ENCODE data around the gene NEDD4L. TPM values are rescaled to one million over a fixed set of nuclear protein-coding genes. Genes with fewer than 3 reads are reported as not detected.

Gene NEDD4L
- total and polyA plus RNA-seq, 2 experiments from 2014 or later, result 36.2 to 72.3 TPM

DNA sequence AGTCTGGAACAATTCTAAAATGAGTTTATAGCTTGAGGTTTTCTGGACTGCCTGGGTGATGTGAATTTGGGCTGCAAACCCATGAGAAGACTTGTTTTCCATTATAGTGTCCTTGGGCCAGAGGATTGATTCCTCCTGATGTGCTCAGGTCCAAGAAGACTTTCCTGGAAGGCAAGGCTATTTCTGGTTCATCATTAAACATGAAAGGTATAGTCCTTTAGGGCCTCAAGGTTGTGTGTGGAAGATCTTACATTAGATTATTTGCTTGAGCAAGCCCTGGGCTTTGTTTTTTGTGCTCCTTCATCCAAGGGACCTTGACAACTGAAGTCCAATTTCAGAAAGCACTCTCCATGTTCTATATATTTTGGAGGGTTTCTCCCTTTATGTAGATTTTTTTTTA is 26.8 kb upstream of the NEDD4L start (continued):
- TF ChIP-seq, protein P1, sequence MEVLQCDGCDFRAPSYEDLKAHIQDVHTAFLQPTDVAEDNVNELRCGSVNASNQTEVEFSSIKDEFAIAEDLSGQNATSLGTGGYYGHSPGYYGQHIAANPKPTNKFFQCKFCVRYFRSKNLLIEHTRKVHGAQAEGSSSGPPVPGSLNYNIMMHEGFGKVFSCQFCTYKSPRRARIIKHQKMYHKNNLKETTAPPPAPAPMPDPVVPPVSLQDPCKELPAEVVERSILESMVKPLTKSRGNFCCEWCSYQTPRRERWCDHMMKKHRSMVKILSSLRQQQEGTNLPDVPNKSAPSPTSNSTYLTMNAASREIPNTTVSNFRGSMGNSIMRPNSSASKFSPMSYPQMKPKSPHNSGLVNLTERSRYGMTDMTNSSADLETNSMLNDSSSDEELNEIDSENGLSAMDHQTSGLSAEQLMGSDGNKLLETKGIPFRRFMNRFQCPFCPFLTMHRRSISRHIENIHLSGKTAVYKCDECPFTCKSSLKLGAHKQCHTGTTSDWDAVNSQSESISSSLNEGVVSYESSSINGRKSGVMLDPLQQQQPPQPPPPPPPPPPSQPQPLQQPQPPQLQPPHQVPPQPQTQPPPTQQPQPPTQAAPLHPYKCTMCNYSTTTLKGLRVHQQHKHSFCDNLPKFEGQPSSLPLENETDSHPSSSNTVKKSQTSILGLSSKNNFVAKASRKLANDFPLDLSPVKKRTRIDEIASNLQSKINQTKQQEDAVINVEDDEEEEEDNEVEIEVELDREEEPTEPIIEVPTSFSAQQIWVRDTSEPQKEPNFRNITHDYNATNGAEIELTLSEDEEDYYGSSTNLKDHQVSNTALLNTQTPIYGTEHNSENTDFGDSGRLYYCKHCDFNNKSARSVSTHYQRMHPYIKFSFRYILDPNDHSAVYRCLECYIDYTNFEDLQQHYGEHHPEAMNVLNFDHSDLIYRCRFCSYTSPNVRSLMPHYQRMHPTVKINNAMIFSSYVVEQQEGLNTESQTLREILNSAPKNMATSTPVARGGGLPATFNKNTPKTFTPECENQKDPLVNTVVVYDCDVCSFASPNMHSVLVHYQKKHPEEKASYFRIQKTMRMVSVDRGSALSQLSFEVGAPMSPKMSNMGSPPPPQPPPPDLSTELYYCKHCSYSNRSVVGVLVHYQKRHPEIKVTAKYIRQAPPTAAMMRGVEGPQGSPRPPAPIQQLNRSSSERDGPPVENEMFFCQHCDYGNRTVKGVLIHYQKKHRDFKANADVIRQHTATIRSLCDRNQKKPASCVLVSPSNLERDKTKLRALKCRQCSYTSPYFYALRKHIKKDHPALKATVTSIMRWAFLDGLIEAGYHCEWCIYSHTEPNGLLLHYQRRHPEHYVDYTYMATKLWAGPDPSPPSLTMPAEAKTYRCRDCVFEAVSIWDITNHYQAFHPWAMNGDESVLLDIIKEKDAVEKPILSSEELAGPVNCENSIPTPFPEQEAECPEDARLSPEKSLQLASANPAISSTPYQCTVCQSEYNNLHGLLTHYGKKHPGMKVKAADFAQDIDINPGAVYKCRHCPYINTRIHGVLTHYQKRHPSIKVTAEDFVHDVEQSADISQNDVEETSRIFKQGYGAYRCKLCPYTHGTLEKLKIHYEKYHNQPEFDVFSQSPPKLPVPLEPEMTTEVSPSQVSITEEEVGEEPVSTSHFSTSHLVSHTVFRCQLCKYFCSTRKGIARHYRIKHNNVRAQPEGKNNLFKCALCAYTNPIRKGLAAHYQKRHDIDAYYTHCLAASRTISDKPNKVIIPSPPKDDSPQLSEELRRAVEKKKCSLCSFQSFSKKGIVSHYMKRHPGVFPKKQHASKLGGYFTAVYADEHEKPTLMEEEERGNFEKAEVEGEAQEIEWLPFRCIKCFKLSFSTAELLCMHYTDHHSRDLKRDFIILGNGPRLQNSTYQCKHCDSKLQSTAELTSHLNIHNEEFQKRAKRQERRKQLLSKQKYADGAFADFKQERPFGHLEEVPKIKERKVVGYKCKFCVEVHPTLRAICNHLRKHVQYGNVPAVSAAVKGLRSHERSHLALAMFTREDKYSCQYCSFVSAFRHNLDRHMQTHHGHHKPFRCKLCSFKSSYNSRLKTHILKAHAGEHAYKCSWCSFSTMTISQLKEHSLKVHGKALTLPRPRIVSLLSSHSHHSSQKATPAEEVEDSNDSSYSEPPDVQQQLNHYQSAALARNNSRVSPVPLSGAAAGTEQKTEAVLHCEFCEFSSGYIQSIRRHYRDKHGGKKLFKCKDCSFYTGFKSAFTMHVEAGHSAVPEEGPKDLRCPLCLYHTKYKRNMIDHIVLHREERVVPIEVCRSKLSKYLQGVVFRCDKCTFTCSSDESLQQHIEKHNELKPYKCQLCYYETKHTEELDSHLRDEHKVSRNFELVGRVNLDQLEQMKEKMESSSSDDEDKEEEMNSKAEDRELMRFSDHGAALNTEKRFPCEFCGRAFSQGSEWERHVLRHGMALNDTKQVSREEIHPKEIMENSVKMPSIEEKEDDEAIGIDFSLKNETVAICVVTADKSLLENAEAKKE (CRISPR knock-in tag; IDR thresholded peaks at IDR 0.05), result no peak
- no peak for TF ChIP-seq ZNF331 (CRISPR knock-in tag; IDR thresholded peaks at IDR 0.05; ENCODE audit: low read depth)
- no peak for TF ChIP-seq CREB1 (CRISPR knock-in tag; IDR thresholded peaks at IDR 0.05; ENCODE audit: low read depth)
- TF ChIP-seq EZH2 (IDR thresholded peaks at IDR 0.05; ENCODE audit: low read depth, unreplicated experiment), result no peak
- no peak for TF ChIP-seq NANOG (IDR thresholded peaks at IDR 0.05; ENCODE audit: borderline replicate concordance)
- TF ChIP-seq STAT1 (IDR thresholded peaks at IDR 0.05; ENCODE audit: unreplicated experiment), result no peak
- TF ChIP-seq JUNB (IDR thresholded peaks at IDR 0.05; ENCODE audit: unreplicated experiment), result no peak
- TF ChIP-seq, protein P2, sequence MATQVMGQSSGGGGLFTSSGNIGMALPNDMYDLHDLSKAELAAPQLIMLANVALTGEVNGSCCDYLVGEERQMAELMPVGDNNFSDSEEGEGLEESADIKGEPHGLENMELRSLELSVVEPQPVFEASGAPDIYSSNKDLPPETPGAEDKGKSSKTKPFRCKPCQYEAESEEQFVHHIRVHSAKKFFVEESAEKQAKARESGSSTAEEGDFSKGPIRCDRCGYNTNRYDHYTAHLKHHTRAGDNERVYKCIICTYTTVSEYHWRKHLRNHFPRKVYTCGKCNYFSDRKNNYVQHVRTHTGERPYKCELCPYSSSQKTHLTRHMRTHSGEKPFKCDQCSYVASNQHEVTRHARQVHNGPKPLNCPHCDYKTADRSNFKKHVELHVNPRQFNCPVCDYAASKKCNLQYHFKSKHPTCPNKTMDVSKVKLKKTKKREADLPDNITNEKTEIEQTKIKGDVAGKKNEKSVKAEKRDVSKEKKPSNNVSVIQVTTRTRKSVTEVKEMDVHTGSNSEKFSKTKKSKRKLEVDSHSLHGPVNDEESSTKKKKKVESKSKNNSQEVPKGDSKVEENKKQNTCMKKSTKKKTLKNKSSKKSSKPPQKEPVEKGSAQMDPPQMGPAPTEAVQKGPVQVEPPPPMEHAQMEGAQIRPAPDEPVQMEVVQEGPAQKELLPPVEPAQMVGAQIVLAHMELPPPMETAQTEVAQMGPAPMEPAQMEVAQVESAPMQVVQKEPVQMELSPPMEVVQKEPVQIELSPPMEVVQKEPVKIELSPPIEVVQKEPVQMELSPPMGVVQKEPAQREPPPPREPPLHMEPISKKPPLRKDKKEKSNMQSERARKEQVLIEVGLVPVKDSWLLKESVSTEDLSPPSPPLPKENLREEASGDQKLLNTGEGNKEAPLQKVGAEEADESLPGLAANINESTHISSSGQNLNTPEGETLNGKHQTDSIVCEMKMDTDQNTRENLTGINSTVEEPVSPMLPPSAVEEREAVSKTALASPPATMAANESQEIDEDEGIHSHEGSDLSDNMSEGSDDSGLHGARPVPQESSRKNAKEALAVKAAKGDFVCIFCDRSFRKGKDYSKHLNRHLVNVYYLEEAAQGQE (IDR thresholded peaks at IDR 0.05; ENCODE audit: unreplicated experiment), result no peak
